ENCODE data around the gene PTP4A1. TPM values are rescaled to one million over a fixed set of nuclear protein-coding genes. Genes with fewer than 3 reads are reported as not detected.
"Not testable (repeated sequence)": the region's sequence is repeated elsewhere in the genome, so short reads cannot be mapped to it uniquely, and the experiment has no call there.

Gene PTP4A1
- total and polyA plus RNA-seq, 4 experiments from 2014 or later: 22.6 to 96.3 (median 36.0) TPM

GRCh38 chr6:63581355-63582013 is 9.2 kb downstream of the PTP4A1 start:
- no peaks in the 10 kb centered on the region for H3K27me3 Mint-ChIP-seq
- intact Hi-C loops (cut with micrococcal nuclease): no loop called here
- peaks cover 31 to 47% of the 10 kb centered on the region in 2 donors for H3K36me3 Mint-ChIP-seq
- ChIA-PET CTCF (ENCODE audit: partially characterized antibody) (interaction anchor here (0.7 kb wide), 1 partner anchor 19 kb away, joined by 3 read pairs; no protein-coding TSS in a partner anchor), POLR2A (ENCODE audit: partially characterized antibody) (no interaction called here)
- H3K4me3 Mint-ChIP-seq: no peak overlapping the region
- H3K27ac Mint-ChIP-seq: no peak overlapping the region
- no peak for DNase-seq
- H3K4me1 Mint-ChIP-seq: peaks cover 2 to 10% (median 6%) of the 10 kb centered on the region in 4 donors
- Histone ChIP-seq H3K4me3 (ENCODE audit: low read length in 2 of 2) (no peak overlapping the region), H3K27ac (ENCODE audit: low read depth, low read length) (no peak overlapping the region), H3K36me3 (ENCODE audit: insufficient read depth, low read length) (peaks cover 22% of the 10 kb centered on the region), H3K9me3 (ENCODE audit: control insufficient read depth in 1 of 2, low read length in 2 of 2) (no peaks in the 10 kb centered on the region), H3K27me3 (ENCODE audit: insufficient read depth, low read length) (no peaks in the 10 kb centered on the region), H3K4me1 (ENCODE audit: insufficient read depth, low read length) (peaks cover 4% of the 10 kb centered on the region)
- H3K9me3 Mint-ChIP-seq: peaks cover 0 to 4% (median 0%) of the 10 kb centered on the region in 8 donors

GRCh38 chr6:63582579-63583231 is 10.4 kb downstream of the PTP4A1 start:
- H3K27me3 Mint-ChIP-seq: no peaks in the 10 kb centered on the region
- no peak overlapping the region for H3K4me3 ChIP-seq (ENCODE audit: low read length in 2 of 2)
- POLR2A ChIA-PET (ENCODE audit: partially characterized antibody): no interaction called here
- H3K9me3 ChIP-seq (ENCODE audit: control insufficient read depth in 1 of 2, low read length in 2 of 2): no peaks in the 10 kb centered on the region
- H3K4me1 ChIP-seq (ENCODE audit: insufficient read depth, low read length): no peaks in the 10 kb centered on the region
- intact Hi-C loops (cut with micrococcal nuclease): no loop called here
- H3K36me3 Mint-ChIP-seq: peaks cover 22 to 36% of the 10 kb centered on the region in 2 donors
- no peak overlapping the region for H3K4me3 Mint-ChIP-seq
- H3K9me3 Mint-ChIP-seq: peaks cover 0 to 7% (median 0%) of the 10 kb centered on the region in 8 donors
- H3K27ac ChIP-seq (ENCODE audit: low read depth, low read length): no peak overlapping the region
- H3K27ac Mint-ChIP-seq: peak overlapping the region in 1 of 7 donors; percentile 15
- no peak for DNase-seq
- H3K36me3 ChIP-seq (ENCODE audit: insufficient read depth, low read length): peaks cover 22% of the 10 kb centered on the region
- CTCF ChIA-PET (ENCODE audit: partially characterized antibody): interaction anchor here (1.5 to 1.7 kb wide), 2 partner anchors 9 to 16 kb away, joined by 6 to 7 read pairs; no protein-coding TSS in a partner anchor
- H3K4me1 Mint-ChIP-seq: no peaks in the 10 kb centered on the region
- no peaks in the 10 kb centered on the region for H3K27me3 ChIP-seq (ENCODE audit: insufficient read depth, low read length)

GRCh38 chr6:63584125-63584514 is 11.8 kb downstream of the PTP4A1 start:
- intact Hi-C loops (cut with micrococcal nuclease): no loop called here
- Mint-ChIP-seq H3K36me3 (peaks cover 22 to 33% of the 10 kb centered on the region in 2 donors), H3K27me3 (no peaks in the 10 kb centered on the region), H3K4me1 (no peaks in the 10 kb centered on the region), H3K27ac (no peak overlapping the region), H3K9me3 (peaks cover 0 to 7% (median 0%) of the 10 kb centered on the region in 8 donors), H3K4me3 (no peak overlapping the region)
- Histone ChIP-seq H3K4me1 (ENCODE audit: insufficient read depth, low read length) (no peaks in the 10 kb centered on the region), H3K4me3 (ENCODE audit: low read length in 2 of 2) (no peak overlapping the region), H3K27ac (ENCODE audit: low read depth, low read length) (no peak overlapping the region), H3K36me3 (ENCODE audit: insufficient read depth, low read length) (peaks cover 22% of the 10 kb centered on the region), H3K27me3 (ENCODE audit: insufficient read depth, low read length) (no peaks in the 10 kb centered on the region), H3K9me3 (ENCODE audit: control insufficient read depth in 1 of 2, low read length in 2 of 2) (no peaks in the 10 kb centered on the region)
- POLR2A ChIA-PET (ENCODE audit: partially characterized antibody): no interaction called here
- CTCF ChIA-PET (ENCODE audit: partially characterized antibody): interaction anchor here (1.5 to 1.7 kb wide), 2 partner anchors 10 to 14 kb away, joined by 6 to 7 read pairs; no protein-coding TSS in a partner anchor
- no peak for DNase-seq

GRCh38 chr6:63584566-63584965 is 12.3 kb downstream of the PTP4A1 start:
- DNase-seq: no peak
- no peaks in the 10 kb centered on the region for H3K27me3 Mint-ChIP-seq
- no peaks in the 10 kb centered on the region for H3K4me1 ChIP-seq (ENCODE audit: insufficient read depth, low read length)
- H3K36me3 ChIP-seq (ENCODE audit: insufficient read depth, low read length): peaks cover 19% of the 10 kb centered on the region
- H3K4me1 Mint-ChIP-seq: no peaks in the 10 kb centered on the region
- POLR2A ChIA-PET (ENCODE audit: partially characterized antibody): interaction anchor here (0.8 kb wide), 1 partner anchor 11 kb away, joined by 3 read pairs; no protein-coding TSS in a partner anchor
- H3K27ac Mint-ChIP-seq: no peak overlapping the region
- H3K27me3 ChIP-seq (ENCODE audit: insufficient read depth, low read length): no peaks in the 10 kb centered on the region
- H3K4me3 ChIP-seq (ENCODE audit: low read length in 2 of 2): no peak overlapping the region
- no peaks in the 10 kb centered on the region for H3K9me3 ChIP-seq (ENCODE audit: control insufficient read depth in 1 of 2, low read length in 2 of 2)
- H3K9me3 Mint-ChIP-seq: peaks cover 0 to 7% (median 0%) of the 10 kb centered on the region in 8 donors
- H3K36me3 Mint-ChIP-seq: peaks cover 21 to 30% of the 10 kb centered on the region in 2 donors
- no peak overlapping the region for H3K27ac ChIP-seq (ENCODE audit: low read depth, low read length)
- no peak overlapping the region for H3K4me3 Mint-ChIP-seq
- intact Hi-C loops (cut with micrococcal nuclease): no loop called here
- CTCF ChIA-PET (ENCODE audit: partially characterized antibody): interaction anchor here (1.7 kb wide), 1 partner anchor 14 kb away, joined by 7 read pairs; no protein-coding TSS in a partner anchor

GRCh38 chr6:63585652-63586051 is 13.4 kb downstream of the PTP4A1 start:
- H3K4me3 Mint-ChIP-seq; intact Hi-C loops (cut with micrococcal nuclease); H3K4me3 ChIP-seq (ENCODE audit: low read length in 2 of 2); H3K9me3 ChIP-seq (ENCODE audit: control insufficient read depth in 1 of 2, low read length in 2 of 2); POLR2A ChIA-PET (ENCODE audit: partially characterized antibody); H3K36me3 ChIP-seq (ENCODE audit: insufficient read depth, low read length); H3K4me1 ChIP-seq (ENCODE audit: insufficient read depth, low read length); DNase-seq; CTCF ChIA-PET (ENCODE audit: partially characterized antibody); H3K4me1 Mint-ChIP-seq; H3K9me3 Mint-ChIP-seq; H3K27me3 Mint-ChIP-seq; H3K27me3 ChIP-seq (ENCODE audit: insufficient read depth, low read length); H3K27ac ChIP-seq (ENCODE audit: low read depth, low read length): not testable (repeated sequence)
- Mint-ChIP-seq H3K27ac (peak overlapping the region in 1 of 7 donors; percentile 17), H3K36me3 (peaks cover 10 to 19% of the 10 kb centered on the region in 2 donors)

- Histone ChIP-seq H3K4me1 (ENCODE audit: insufficient read depth, low read length) (no peaks in the 10 kb centered on the region), H3K4me3 (ENCODE audit: low read length in 2 of 2) (no peak overlapping the region), H3K27ac (ENCODE audit: low read depth, low read length) (no peak overlapping the region), H3K9me3 (ENCODE audit: control insufficient read depth in 1 of 2, low read length in 2 of 2) (no peaks in the 10 kb centered on the region), H3K36me3 (ENCODE audit: insufficient read depth, low read length) (no peaks in the 10 kb centered on the region), H3K27me3 (ENCODE audit: insufficient read depth, low read length) (no peaks in the 10 kb centered on the region)
- CTCF ChIA-PET (ENCODE audit: partially characterized antibody): no interaction called here
- Mint-ChIP-seq H3K4me1 (no peaks in the 10 kb centered on the region), H3K9me3 (peaks cover 0 to 3% (median 0%) of the 10 kb centered on the region in 8 donors), H3K27me3 (peaks cover 2 to 7% of the 10 kb centered on the region in 2 donors), H3K4me3 (no peak overlapping the region), H3K36me3 (no peaks in the 10 kb centered on the region), H3K27ac (peak overlapping the region in 1 of 7 donors; percentile 1)
- DNase-seq: no peak
- POLR2A ChIA-PET (ENCODE audit: partially characterized antibody): no interaction called here
- intact Hi-C loops (cut with micrococcal nuclease): no loop called here
Observed at GRCh38 chr6:63589952-63590411, 17.7 kb downstream of the PTP4A1 start.

- H3K27me3 ChIP-seq (ENCODE audit: insufficient read depth, low read length): no peaks in the 10 kb centered on the region
- no peak overlapping the region for H3K4me3 ChIP-seq (ENCODE audit: low read length in 2 of 2)
- Mint-ChIP-seq H3K4me3 (no peak overlapping the region), H3K36me3 (no peaks in the 10 kb centered on the region), H3K4me1 (peaks cover 0 to 2% (median 2%) of the 10 kb centered on the region in 4 donors), H3K27ac (no peak overlapping the region), H3K27me3 (peaks cover 2 to 10% of the 10 kb centered on the region in 2 donors), H3K9me3 (no peaks in the 10 kb centered on the region)
- peaks cover 2% of the 10 kb centered on the region for H3K4me1 ChIP-seq (ENCODE audit: insufficient read depth, low read length)
- ChIA-PET POLR2A (ENCODE audit: partially characterized antibody) (interaction anchor here (1.0 kb wide), 1 partner anchor 42 kb away, joined by 3 read pairs; no protein-coding TSS in a partner anchor), CTCF (ENCODE audit: partially characterized antibody) (interaction anchor here (0.7 to 2.4 kb wide), 4 partner anchors 8 to 172 kb away, joined by 4 to 9 read pairs (median 6); no protein-coding TSS in a partner anchor)
- no peak overlapping the region for H3K27ac ChIP-seq (ENCODE audit: low read depth, low read length)
- intact Hi-C loops (cut with micrococcal nuclease): no loop called here
- no peaks in the 10 kb centered on the region for H3K9me3 ChIP-seq (ENCODE audit: control insufficient read depth in 1 of 2, low read length in 2 of 2)
- no peak for DNase-seq
- no peaks in the 10 kb centered on the region for H3K36me3 ChIP-seq (ENCODE audit: insufficient read depth, low read length)
Observed at GRCh38 chr6:63592886-63593285, 20.6 kb downstream of the PTP4A1 start.
